Astrocyte (in vitro differentiated cells and primary cell): ENCODE measurements around the gene CBLIF.

Source experiments
- CTCF ChIP-seq: IDR thresholded peaks from 2 replicates; pipeline ENCODE4 v1.5.1; 2011; ENCODE audit warnings: low read depth, mild to moderate bottlenecking, inconsistent platforms, low read length, moderate library complexity; ENCODE audit not compliant: insufficient read depth
- EZH2 ChIP-seq: IDR thresholded peaks from 2 replicates; pipeline ENCODE4 v1.6.1; 2012; ENCODE audit warnings: mild to moderate bottlenecking, low read length, inconsistent platforms; ENCODE audit not compliant: insufficient read depth

GRCh38 chr11:59846556-59846955, 1.3 kb upstream of the CBLIF start:
- TF ChIP-seq CTCF, result no peak
- no peak for TF ChIP-seq EZH2
